K562 (cell line): ENCODE data around the gene NIM1K. TPM values are rescaled to one million over a fixed set of nuclear protein-coding genes. Genes with fewer than 3 reads are reported as not detected.

Experiments
- ATAC-seq: fragments of 200-7000 bp; cut with Tn5 transposase; 3 replicates; pipeline ENCODE4 v1.9.1; 2020; ENCODE audit warnings: moderate library complexity
- BruUV-seq: library from RNA; stranded (reverse); fragments of 400-500 nt; replicated peaks from 2 replicates; lab custom pipeline; 2021; lab: Mats Ljungman, UMichigan
- CTCF ChIA-PET: fragments of 300-600 bp; formaldehyde crosslinking; extraction: SDS; loops from one replicate; lab custom pipeline; 2021; ENCODE audit warnings: low intra/inter-chr PET ratio; lab: Yijun Ruan, JAX
- POLR2A ChIA-PET: fragments of 300-600, 350-650 bp; sonication (Branson Sonifier 250); formaldehyde crosslinking; extraction: SDS; loops from one replicate; lab custom pipeline; 2021; ENCODE audit warnings: antibody characterized with exemption, inconsistent platforms; lab: Yijun Ruan, JAX
- DNase-seq, 4 experiments: peaks; one replicate each; pipeline versions ENCODE4 v3.0.0 to v3.0.0-alpha.2; 2011 to 2018; ENCODE audit warnings: low spot score in 3 of 4, mixed read lengths in 3 of 4; ENCODE audit errors: extremely low read depth in 1 of 4
- FAIRE-seq: peaks from 2 replicates; lab custom pipeline; 2011; peaks lifted over from hg19 to GRCh38; lab: Jason Lieb, UNC
- H2AFZ ChIP-seq: 2 replicates; pipeline ENCODE4 v1.6.0; 2011; ENCODE audit warnings: low read depth, low read length, control low read depth, inconsistent platforms
- H3K27ac ChIP-seq: fragments of 200-600 bp; 3 replicates; pipeline ENCODE4 v1.8.0; 2011; ENCODE audit warnings: low read depth, mild to moderate bottlenecking, control low read depth, inconsistent platforms, low read length, moderate library complexity, mixed read lengths; ENCODE audit errors: extremely low read depth
- H3K27me3 ChIP-seq, 2 experiments: fragments of 300-600 bp in 1 of 2; 2 replicates in 1 of 2; 3 replicates in 1 of 2; pipeline versions ENCODE4 v1.6.0 to v1.8.0; 2011; ENCODE audit warnings: inconsistent platforms in 2 of 2, low read length in 2 of 2, mild to moderate bottlenecking in 1 of 2, mixed read lengths in 1 of 2, moderate library complexity in 1 of 2; ENCODE audit not compliant: control insufficient read depth in 2 of 2, insufficient read depth in 2 of 2
- H3K36me3 ChIP-seq: fragments of 300-600 bp; 3 replicates; pipeline ENCODE4 v1.8.0; 2011; ENCODE audit warnings: mild to moderate bottlenecking, low read length, inconsistent platforms; ENCODE audit not compliant: control insufficient read depth, insufficient read depth
- H3K4me1 ChIP-seq, 2 experiments: fragments of 200-600 bp in 1 of 2; replicated peaks in 1 of 2; 2 replicates in 1 of 2; 3 replicates in 1 of 2; pipeline versions ENCODE4 v1.5.1 to v1.8.0; 2011; ENCODE audit warnings: inconsistent platforms in 2 of 2, low read length in 2 of 2, mild to moderate bottlenecking in 1 of 2, mixed read lengths in 1 of 2, moderate library complexity in 1 of 2; ENCODE audit not compliant: control insufficient read depth in 2 of 2, insufficient read depth in 2 of 2
- H3K4me2 ChIP-seq: 2 replicates; pipeline ENCODE4 v1.6.1; 2011; ENCODE audit warnings: low read length, control low read depth, inconsistent platforms, mixed read lengths; ENCODE audit not compliant: insufficient read depth
- H3K4me3 ChIP-seq: fragments of 200-600 bp; sonication (generic), shearing (Covaris generic); 2 replicates; pipeline ENCODE4 v1.5.1; 2016; ENCODE audit warnings: control low read depth, inconsistent platforms
- H3K79me2 ChIP-seq: fragments of 200-600 bp; 3 replicates; pipeline ENCODE4 v1.8.0; 2011; ENCODE audit warnings: low read length, inconsistent platforms; ENCODE audit not compliant: control insufficient read depth, insufficient read depth
- H3K9ac ChIP-seq, 2 experiments: 2 replicates each; pipeline versions ENCODE4 v1.6.0 to v1.6.1; 2011; ENCODE audit warnings: low read depth in 2 of 2, low read length in 2 of 2, control low read depth in 1 of 2, inconsistent platforms in 1 of 2, mild to moderate bottlenecking in 1 of 2, mixed read lengths in 1 of 2; ENCODE audit not compliant: insufficient read depth in 1 of 2
- H3K9me1 ChIP-seq: one replicate; pipeline ENCODE4 v1.6.0; 2011; ENCODE audit warnings: inconsistent platforms, mild to moderate bottlenecking, low read length, moderate library complexity; ENCODE audit not compliant: control insufficient read depth, insufficient read depth
- H3K9me3 ChIP-seq: replicated peaks from 2 replicates; pipeline ENCODE4 v1.5.1; 2011; ENCODE audit warnings: low read depth, low read length, inconsistent platforms; ENCODE audit not compliant: control insufficient read depth, insufficient read depth
- H4K20me1 ChIP-seq: replicated peaks from 2 replicates; pipeline ENCODE4 v1.6.1; 2011; ENCODE audit warnings: low read length, inconsistent platforms, mixed read lengths; ENCODE audit not compliant: control insufficient read depth, insufficient read depth
- DMBX1 ChIP-seq: fragments of 250-450 bp; sonication (Bioruptor Pico); IDR thresholded peaks from 2 replicates; pipeline ENCODE4 v1.8.0; 2022; ENCODE audit warnings: inconsistent platforms, mild to moderate bottlenecking, moderate library complexity, borderline replicate concordance
- HNRNPL ChIP-seq: fragments of 200-400 bp; formaldehyde crosslinking; IDR thresholded peaks from 2 replicates; pipeline ENCODE4 v1.6.1; 2017; ENCODE audit warnings: low read depth, mild to moderate bottlenecking, low read length
- L3MBTL2 ChIP-seq: fragments of 450-650 bp; IDR thresholded peaks from 2 replicates; pipeline ENCODE4 v1.6.1; 2016; ENCODE audit warnings: mild to moderate bottlenecking, moderate library complexity
- PYGO2 ChIP-seq: fragments of 450-650 bp; IDR thresholded peaks from 2 replicates; pipeline ENCODE4 v1.6.1; 2016; ENCODE audit warnings: mild to moderate bottlenecking, missing genetic modification characterization, moderate library complexity, missing compliant biosample characterization
- RBM25 ChIP-seq: fragments of 200-400 bp; formaldehyde crosslinking; IDR thresholded peaks from 2 replicates; pipeline ENCODE4 v1.6.1; 2018; ENCODE audit warnings: low read length, low read depth, moderate library complexity; ENCODE audit not compliant: severe bottlenecking
- RFX5 ChIP-seq: IDR thresholded peaks from 2 replicates; pipeline ENCODE4 v1.6.1; 2011; ENCODE audit warnings: low read depth, mild to moderate bottlenecking, improper control_type of control experiment, low read length
- ZC3H11A ChIP-seq: IDR thresholded peaks from 2 replicates; pipeline ENCODE4 v1.6.1; 2012; ENCODE audit warnings: low read depth, low read length, improper control_type of control experiment
- ZFP36 ChIP-seq: fragments of 150-350 bp; IDR thresholded peaks from 2 replicates; pipeline ENCODE4 v1.6.1; 2018; ENCODE audit warnings: low read length, low read depth; ENCODE audit not compliant: partially characterized antibody
- ZNF699 ChIP-seq: fragments of 250-450 bp; sonication (Bioruptor Pico); IDR thresholded peaks from 2 replicates; pipeline ENCODE4 v1.8.0; 2021; ENCODE audit warnings: mild to moderate bottlenecking, moderate library complexity; ENCODE audit not compliant: insufficient replicate concordance
- WGBS: fragments of 100-300 bp; shearing (Covaris generic); methylation state at CpG from one replicate; pipeline ENCODE4 v1.1.6; 2016; ENCODE audit warnings: low coverage, mixed read lengths; ENCODE audit not compliant: insufficient coverage; ENCODE audit errors: missing lambda C conversion rate; 5-methylcytosine and 5-hydroxymethylcytosine counted together
- in situ Hi-C: fragments of 300-500 bp; cut with MboI; formaldehyde crosslinking; loops from 4 replicates; pipeline ENCODE4 v1.15.0; 2018; ENCODE audit warnings: inconsistent platforms, mixed read lengths
- intact Hi-C: fragments of 100-400 bp; cut with micrococcal nuclease; formaldehyde crosslinking; loops from 2 replicates; pipeline ENCODE4 v1.14.2; 2022
- polyA plus RNA-seq, 8 experiments: library from polyadenylated mRNA; depleted of rRNA in 4 of 8; stranded (reverse) in 5 of 8; unstranded in 3 of 8; fragments of >200 nt; fragmentation: Nextera tagmentation in 2 of 8; fragmentation: Illumina TruSeq in 1 of 8; extraction: Ambion mirVana in 2 of 8; extraction: Trizol in 1 of 8; gene quantifications; 2 replicates each; pipeline versions ENCODE4 v1.2.1 to v1.2.3, GENCODE V29; 2011 to 2014; ENCODE audit warnings: inconsistent platforms in 1 of 8, missing spikeins in 1 of 8
- total RNA-seq, 7 experiments: library from RNA; depleted of rRNA in 6 of 7; stranded (reverse); fragments of >200 nt in 6 of 7; fragmentation: Illumina TruSeq in 2 of 7; extraction: Trizol in 2 of 7; gene quantifications; 2 replicates each; pipeline versions ENCODE4 v1.2.1 to v1.2.3, GENCODE V29; 2011 to 2021; ENCODE audit warnings: low replicate concordance in 1 of 7
- TF ChIP-seq, protein P1 (sequence below): fragments of 450-650 bp; formaldehyde crosslinking; conservative IDR thresholded peaks from 2 replicates; pipeline ENCODE4 v1.4.0; 2022; ENCODE audit warnings: mild to moderate bottlenecking, missing genetic modification characterization
- TF ChIP-seq, protein P2 (sequence below): fragments of 450-650 bp; IDR thresholded peaks from 2 replicates; pipeline ENCODE4 v1.6.1; 2014; ENCODE audit warnings: low read depth, mild to moderate bottlenecking, moderate library complexity, borderline replicate concordance

Gene NIM1K
- total and polyA plus RNA-seq, 9 of the 15 experiments (the other 6 are each of a cell fraction or from before 2014, with no cell fraction given): 0.03 to 0.34 (median 0.08) TPM; not detected in 3

DNA sequence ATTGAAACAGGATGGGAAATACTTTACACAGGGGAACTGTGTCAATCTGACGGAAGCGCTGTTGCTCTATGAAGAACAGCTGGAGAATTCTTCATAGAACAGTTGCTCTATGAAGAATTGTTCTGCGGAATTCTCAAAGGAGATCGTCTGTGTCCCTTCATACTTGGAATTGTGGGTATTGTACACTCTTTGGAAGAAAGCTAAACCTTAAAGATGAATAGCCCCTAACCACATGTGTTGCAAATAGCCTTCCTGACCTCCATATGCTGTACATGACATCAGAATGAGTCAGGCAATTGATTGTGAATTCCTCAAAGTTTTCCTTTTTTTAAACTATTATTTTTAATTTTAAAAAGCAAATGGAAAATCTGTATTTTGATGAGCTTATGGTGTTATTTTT is 15.6 kb downstream of the NIM1K start:
- H3K4me2 ChIP-seq: no peak overlapping the region
- BruUV-seq: no TSS peak
- H3K4me1 ChIP-seq: peaks cover 14 to 25% of the 10 kb centered on the region in 2 experiments
- no peaks in the 10 kb centered on the region for H3K9me1 ChIP-seq
- H3K79me2 ChIP-seq: no peaks in the 10 kb centered on the region
- ChIA-PET POLR2A (no interaction called here), CTCF (no interaction called here)
- H3K36me3 ChIP-seq: no peaks in the 10 kb centered on the region
- H3K9me3 ChIP-seq: no peaks in the 10 kb centered on the region
- intact Hi-C loops: no loop called here
- no peak for ATAC-seq
- TF ChIP-seq, protein P1, sequence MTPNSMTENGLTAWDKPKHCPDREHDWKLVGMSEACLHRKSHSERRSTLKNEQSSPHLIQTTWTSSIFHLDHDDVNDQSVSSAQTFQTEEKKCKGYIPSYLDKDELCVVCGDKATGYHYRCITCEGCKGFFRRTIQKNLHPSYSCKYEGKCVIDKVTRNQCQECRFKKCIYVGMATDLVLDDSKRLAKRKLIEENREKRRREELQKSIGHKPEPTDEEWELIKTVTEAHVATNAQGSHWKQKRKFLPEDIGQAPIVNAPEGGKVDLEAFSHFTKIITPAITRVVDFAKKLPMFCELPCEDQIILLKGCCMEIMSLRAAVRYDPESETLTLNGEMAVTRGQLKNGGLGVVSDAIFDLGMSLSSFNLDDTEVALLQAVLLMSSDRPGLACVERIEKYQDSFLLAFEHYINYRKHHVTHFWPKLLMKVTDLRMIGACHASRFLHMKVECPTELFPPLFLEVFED (CRISPR knock-in tag): no peak
- no peak for TF ChIP-seq ZNF699 (CRISPR knock-in tag)
- no peak for TF ChIP-seq PYGO2 (tag)
- no peak for TF ChIP-seq RFX5
- TF ChIP-seq ZFP36: no peak
- no peak for TF ChIP-seq HNRNPL
- TF ChIP-seq L3MBTL2: no peak
- TF ChIP-seq ZC3H11A: no peak
- TF ChIP-seq, protein P2, sequence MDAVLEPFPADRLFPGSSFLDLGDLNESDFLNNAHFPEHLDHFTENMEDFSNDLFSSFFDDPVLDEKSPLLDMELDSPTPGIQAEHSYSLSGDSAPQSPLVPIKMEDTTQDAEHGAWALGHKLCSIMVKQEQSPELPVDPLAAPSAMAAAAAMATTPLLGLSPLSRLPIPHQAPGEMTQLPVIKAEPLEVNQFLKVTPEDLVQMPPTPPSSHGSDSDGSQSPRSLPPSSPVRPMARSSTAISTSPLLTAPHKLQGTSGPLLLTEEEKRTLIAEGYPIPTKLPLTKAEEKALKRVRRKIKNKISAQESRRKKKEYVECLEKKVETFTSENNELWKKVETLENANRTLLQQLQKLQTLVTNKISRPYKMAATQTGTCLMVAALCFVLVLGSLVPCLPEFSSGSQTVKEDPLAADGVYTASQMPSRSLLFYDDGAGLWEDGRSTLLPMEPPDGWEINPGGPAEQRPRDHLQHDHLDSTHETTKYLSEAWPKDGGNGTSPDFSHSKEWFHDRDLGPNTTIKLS: no peak
- no peak for TF ChIP-seq DMBX1
- TF ChIP-seq RBM25: no peak
- no peak overlapping the region for H3K9ac ChIP-seq
- in situ Hi-C loops: no loop called here
- 66% methylated on average over 4 of the region's 4 CpGs for WGBS
- H4K20me1 ChIP-seq: no peaks in the 10 kb centered on the region
- H3K27ac ChIP-seq: no peak overlapping the region
- no peaks in the 10 kb centered on the region for H3K27me3 ChIP-seq
- H3K4me3 ChIP-seq: no peak overlapping the region
- no peak for DNase-seq
- no peak for FAIRE-seq
- peak overlapping the region; percentile 43; the same call in 1 of the 2 replicates for H2AFZ ChIP-seq
